BE2C (cell line): ENCODE results near the gene PMEPA1.
"Not testable (repeated sequence)": the region's sequence is repeated elsewhere in the genome, so short reads cannot be mapped to it uniquely, and the experiment has no call there.

ENCODE experiments used
- DNase-seq: peaks from one replicate; pipeline ENCODE4 v3.0.0-alpha.2; 2020
- H3K27me3 ChIP-seq: fragments of 250-450 bp; sonication (Bioruptor Pico); 2 replicates; pipeline ENCODE4 v1.5.1; 2020; ENCODE audit warnings: mild to moderate bottlenecking
- H3K36me3 ChIP-seq: fragments of 250-450 bp; sonication (Bioruptor Pico); 2 replicates; pipeline ENCODE4 v1.5.1; 2020; ENCODE audit warnings: mild to moderate bottlenecking
- H3K4me1 ChIP-seq: fragments of 250-450 bp; sonication (Bioruptor Pico); 2 replicates; pipeline ENCODE4 v1.5.1; 2020
- H3K4me3 ChIP-seq: 2 replicates; pipeline ENCODE4 v1.5.1; 2011; ENCODE audit warnings: low read depth, low read length
- H3K9me3 ChIP-seq: fragments of 250-450 bp; sonication (Bioruptor Pico); 2 replicates; pipeline ENCODE4 v1.5.1; 2020
- CTCF ChIP-seq: IDR thresholded peaks from 2 replicates; pipeline ENCODE4 v1.5.1; 2012; ENCODE audit warnings: mild to moderate bottlenecking, low read depth, low read length

PMEPA1 gene

DNA sequence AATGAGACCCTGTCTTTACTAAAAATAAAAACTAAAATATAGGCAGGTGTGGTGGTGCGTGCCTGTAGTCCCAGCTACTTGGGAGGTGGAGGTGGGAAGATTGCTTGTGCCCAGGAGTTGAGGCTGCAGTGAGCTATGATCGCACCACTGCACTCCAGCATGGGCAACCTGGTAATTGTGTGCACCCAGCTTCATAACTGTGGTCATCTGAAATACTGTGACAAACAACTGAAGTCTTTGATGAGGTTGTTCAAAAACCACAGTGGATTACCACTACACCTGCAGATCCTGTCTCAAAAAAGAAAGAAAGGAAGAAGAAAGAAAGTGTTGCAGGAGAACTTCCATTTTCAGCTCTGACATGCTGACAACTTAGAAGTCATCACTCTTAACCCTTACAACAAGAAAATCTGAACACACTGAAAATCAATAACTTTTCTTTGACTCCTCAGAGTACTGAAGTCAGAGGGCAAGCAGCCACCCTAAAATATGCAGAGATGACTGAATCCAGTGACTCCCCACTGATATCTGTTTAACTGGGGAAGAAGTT is 75.8 kb downstream of the PMEPA1 start:
- no peaks in the 10 kb centered on the region for H3K36me3 ChIP-seq
- H3K9me3 ChIP-seq = no peaks in the 10 kb centered on the region
- no peak for TF ChIP-seq CTCF
- no peak overlapping the region for H3K4me3 ChIP-seq
- H3K4me1 ChIP-seq = no peaks in the 10 kb centered on the region
- H3K27me3 ChIP-seq = peaks cover 25% of the 10 kb centered on the region
- no peak for DNase-seq

- H3K4me1 ChIP-seq = no peaks in the 10 kb centered on the region
- H3K36me3 ChIP-seq = no peaks in the 10 kb centered on the region
- peaks cover 19% of the 10 kb centered on the region for H3K27me3 ChIP-seq
- no peak for TF ChIP-seq CTCF
- no peaks in the 10 kb centered on the region for H3K9me3 ChIP-seq
- H3K4me3 ChIP-seq = no peak overlapping the region
- DNase-seq = no peak
Observed at GRCh38 chr20:57632286-57632685, 77.5 kb downstream of the PMEPA1 start.

- no peak for DNase-seq
- Histone ChIP-seq H3K9me3 (no peaks in the 10 kb centered on the region), H3K4me1 (no peaks in the 10 kb centered on the region), H3K36me3 (no peaks in the 10 kb centered on the region), H3K27me3 (peaks cover 6% of the 10 kb centered on the region), H3K4me3 (no peak overlapping the region)
- TF ChIP-seq CTCF = no peak
Observed at GRCh38 chr20:57630061-57630460, 79.8 kb downstream of the PMEPA1 start.

DNA sequence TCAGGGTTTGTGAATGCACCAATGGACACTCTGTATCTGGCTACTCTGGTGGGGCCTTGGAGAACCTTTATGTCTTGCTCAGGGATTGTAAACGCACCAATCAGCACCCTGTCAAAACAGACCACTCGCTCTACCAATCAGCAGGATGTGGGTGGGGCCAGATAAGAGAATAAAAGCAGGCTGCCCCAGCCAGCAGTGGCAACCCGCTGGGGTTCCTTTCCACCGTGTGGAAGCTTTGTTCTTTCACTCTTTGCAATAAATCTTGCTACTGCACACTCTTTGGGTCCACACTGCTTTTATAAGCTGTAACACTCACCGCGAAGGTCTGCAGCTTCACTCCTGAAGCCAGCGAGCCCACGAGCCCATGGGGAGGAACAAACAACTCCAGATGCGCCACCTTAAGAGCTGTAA is 80.3 kb downstream of the PMEPA1 start:
- not testable (repeated sequence) for H3K36me3 ChIP-seq, H3K9me3 ChIP-seq, H3K27me3 ChIP-seq, H3K4me1 ChIP-seq, DNase-seq, H3K4me3 ChIP-seq

GRCh38 chr20:57628962-57629308 is 80.9 kb downstream of the PMEPA1 start:
- not testable (repeated sequence) for H3K4me3 ChIP-seq, H3K27me3 ChIP-seq, DNase-seq, H3K36me3 ChIP-seq, H3K4me1 ChIP-seq, H3K9me3 ChIP-seq

DNA sequence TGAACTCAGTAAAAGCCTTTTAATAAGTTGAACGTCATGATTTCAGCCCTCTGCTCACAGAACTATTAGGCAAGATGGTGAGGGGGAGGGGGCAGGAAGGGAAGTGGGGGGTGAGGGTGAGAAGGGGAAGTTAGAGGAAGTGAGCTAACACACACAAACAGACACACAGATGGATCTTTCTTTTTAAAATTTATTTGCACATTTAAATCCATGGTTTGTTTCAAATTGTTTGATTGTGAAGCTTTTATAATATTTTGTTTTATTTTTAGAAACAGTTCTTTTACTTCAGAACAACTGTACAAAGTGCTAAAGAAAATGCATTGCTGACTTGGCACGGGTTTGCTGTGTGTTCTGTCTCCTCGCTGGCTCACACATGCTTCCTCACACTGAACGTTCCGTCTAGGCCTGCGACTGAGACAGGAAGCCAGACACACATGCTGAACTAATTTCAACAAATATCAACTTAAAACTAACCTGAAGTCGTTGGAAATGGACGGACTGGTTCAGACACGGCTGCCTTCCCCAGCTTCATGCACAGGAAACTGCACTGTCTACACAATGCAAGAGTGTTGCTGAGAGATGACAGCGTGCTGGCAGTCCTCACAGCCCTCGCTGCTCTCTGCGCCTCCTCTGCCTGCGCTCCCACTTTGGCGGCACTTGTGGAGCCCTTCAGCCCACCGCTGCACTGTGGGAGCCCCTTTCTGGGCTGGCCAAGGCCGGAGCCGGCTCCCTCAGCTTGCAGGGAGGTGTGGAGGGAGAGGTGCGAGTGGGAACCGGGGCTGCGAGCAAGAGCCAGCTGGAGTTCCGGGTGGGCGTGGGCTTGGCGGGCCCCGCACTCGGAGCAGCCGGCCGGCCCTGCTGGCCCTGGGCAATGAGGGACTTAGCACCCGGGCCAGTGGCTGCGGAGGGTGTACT is 81.5 kb downstream of the PMEPA1 start:
- Histone ChIP-seq H3K27me3 (peaks cover 6% of the 10 kb centered on the region), H3K4me1 (no peaks in the 10 kb centered on the region), H3K36me3 (no peaks in the 10 kb centered on the region), H3K4me3 (no peak overlapping the region), H3K9me3 (no peaks in the 10 kb centered on the region)
- no peak for TF ChIP-seq CTCF
- DNase-seq = no peak

DNA sequence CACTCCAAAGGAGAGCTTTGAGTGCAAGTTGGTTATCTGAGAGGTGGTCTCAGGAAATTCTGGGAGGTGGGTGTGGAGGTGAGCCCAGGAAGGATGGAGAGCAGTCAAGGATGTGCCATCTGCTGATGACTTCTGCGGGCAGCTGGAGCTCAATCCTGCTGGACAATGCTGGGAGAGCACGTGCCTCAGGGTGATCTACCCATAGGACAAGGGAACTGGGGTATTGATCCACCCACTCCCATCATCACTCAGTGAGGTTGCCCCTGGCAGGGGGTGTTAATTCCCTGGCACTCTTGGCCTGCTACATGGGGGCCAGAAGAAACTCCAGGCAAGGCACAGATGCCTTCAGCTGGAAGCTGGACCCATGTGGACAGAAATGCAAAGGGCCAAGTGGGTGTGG is 82.5 kb downstream of the PMEPA1 start:
- Histone ChIP-seq H3K4me3 (no peak overlapping the region), H3K4me1 (no peaks in the 10 kb centered on the region), H3K36me3 (no peaks in the 10 kb centered on the region), H3K9me3 (no peaks in the 10 kb centered on the region), H3K27me3 (peaks cover 6% of the 10 kb centered on the region)
- TF ChIP-seq CTCF = no peak
- DNase-seq = no peak
